T-helper 1 cell (primary cell): ENCODE measurements around the gene SLC2A11.
"Not testable (repeated sequence)": the region's sequence is repeated elsewhere in the genome, so short reads cannot be mapped to it uniquely, and the experiment has no call there.

Experiments used
- DNase-seq, 5 donors: peaks; one replicate each; pipeline ENCODE4 v3.0.0-alpha.2; 2012 to 2020

SLC2A11 gene

GRCh38 chr22:23910496-23911190, 53.0 kb downstream of the SLC2A11 start:
- no peak for DNase-seq

DNA sequence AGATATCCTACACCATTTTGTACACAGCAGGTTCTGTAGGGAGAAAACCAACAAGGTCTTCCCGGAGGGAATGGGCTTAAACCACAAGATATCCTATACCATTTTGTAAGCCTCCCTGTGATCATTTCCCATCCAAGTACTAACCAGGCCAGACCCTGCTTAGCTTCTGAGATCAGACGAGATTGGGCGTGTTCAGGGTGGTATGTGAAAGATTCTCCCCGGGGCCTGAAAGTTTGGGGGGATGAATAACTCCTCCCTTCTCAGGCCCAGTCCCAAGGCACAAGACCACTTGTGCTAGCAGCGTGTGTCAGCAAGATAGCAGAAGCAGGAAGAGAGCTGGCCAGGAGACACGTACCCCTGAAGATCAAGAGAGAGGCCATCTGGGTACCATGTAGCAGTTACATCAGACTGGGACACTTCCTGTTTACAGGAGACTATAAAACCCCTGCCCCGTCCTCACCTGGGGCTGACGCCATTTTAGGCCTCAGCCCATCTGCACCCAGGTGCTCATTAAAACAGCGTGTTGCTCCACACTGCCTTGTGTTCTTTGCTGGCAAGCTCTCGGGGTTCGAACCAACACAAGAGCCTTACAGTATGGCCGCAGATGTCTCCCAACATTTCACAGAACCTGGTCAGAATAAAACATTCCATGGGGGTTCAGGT, 53.8 kb downstream of the SLC2A11 start:
- DNase-seq, result no peak

DNA sequence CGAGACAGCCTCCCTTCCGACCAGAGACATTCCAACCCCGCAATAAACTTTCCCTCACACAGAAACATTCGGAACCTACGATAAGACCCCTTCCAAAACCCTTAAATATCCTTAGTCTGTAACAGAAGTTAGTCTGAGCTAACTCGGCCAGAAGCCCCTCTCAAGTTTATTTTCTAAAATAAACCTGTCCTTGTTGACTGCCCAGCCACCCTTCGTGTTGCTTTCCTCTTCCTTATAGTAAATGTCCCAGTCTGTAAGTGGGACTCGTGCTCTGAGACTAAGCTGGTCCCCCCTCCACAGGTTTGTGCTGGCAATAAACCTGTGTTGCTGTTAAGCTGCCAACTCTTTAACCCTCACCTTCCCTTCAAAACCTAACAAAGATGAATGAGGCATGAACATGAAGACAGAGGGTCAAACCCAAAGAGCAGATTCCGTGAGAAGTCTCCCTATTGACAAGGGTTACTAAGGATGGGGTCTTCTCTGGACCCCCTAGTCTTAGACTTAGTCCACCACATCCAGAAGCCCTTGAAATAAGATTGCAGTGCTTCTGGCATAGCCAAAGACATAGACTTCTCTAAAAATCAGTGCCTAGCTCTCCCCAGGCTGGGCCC, 54.7 kb downstream of the SLC2A11 start:
- no peak for DNase-seq

DNA sequence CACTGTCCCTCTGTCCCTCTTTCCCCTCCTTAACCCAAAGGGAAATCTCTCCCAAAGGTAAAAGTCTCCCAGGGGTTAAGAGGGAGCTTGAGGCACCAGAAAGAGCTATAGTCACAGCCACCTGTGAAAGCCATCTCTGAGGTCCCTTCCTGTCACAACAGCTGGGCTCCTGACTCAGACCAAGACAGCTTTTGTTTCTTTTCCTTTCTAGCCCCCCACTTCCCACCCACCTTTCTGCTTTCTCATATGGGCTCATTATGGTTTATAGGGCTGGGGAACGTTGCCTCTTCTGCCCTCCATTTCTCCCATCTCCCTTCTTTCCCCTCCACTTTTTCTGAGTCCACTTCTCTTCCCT, 55.6 kb downstream of the SLC2A11 start:
- DNase-seq, result peak in 1 of 5 donors; percentile 33

- peak; percentile 96 to 99 (median 98) for DNase-seq
Observed at GRCh38 chr22:23913661-23914353, 56.1 kb downstream of the SLC2A11 start.

DNA sequence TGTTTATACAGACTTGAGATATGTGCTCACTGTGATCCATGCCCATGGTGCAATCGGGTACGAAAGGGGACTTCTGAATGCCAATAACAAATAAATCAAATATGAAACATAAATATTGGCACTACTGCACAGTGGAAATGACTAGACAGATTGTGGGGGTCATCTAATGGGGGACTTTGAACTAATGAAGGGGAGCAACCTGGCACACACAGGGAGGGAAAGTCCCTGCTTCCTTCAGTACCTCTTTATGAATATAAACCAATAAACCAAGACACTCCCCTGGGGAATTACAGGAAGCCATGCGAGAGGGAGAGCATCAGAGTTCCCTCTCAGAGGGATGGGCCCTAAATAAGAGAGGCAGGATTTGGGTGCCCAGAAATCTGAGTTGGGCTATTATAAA, 57.6 kb downstream of the SLC2A11 start:
- DNase-seq, result no peak

DNA sequence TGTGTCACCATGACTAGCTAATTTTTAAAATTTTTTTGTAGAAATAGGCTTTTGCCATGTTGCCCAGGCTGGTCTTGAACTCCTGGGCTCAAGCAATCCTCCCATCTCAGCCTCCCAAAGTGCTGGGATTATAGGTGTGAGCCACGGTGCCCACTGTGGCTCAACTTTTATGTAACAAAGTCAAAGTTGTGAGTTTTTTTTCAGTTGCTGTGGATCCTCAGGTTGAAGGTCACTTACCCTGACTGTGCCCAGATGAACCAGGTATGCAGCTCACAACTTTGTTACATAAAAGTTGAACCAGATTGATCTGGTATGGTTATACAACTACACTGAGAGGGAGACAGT, 62.6 kb downstream of the SLC2A11 start:
- DNase-seq, result not testable (repeated sequence)

- not testable (repeated sequence) for DNase-seq
Observed at GRCh38 chr22:23921586-23922201, 64.0 kb downstream of the SLC2A11 start.

DNA sequence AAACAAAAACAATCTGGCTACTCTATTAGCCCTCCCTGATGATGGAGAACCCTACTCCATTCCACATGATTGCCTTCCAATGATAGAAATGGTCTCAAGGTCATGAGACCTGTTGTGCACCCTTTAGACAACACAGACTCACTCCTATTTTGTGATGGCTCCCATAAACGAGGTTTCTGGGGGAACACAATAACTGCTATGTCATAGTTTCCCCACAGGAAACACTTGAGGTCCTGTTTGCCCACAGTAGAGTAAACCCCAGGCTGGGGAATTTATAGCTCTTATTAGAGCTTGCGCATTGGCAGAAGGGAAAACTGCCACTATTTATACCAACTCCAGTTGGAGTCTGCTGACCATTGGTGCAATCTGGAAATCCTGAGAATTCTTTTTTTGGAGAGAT, 65.2 kb downstream of the SLC2A11 start:
- no peak for DNase-seq

- no peak for DNase-seq
Observed at GRCh38 chr22:23925020-23925606, 67.4 kb downstream of the SLC2A11 start.

DNA sequence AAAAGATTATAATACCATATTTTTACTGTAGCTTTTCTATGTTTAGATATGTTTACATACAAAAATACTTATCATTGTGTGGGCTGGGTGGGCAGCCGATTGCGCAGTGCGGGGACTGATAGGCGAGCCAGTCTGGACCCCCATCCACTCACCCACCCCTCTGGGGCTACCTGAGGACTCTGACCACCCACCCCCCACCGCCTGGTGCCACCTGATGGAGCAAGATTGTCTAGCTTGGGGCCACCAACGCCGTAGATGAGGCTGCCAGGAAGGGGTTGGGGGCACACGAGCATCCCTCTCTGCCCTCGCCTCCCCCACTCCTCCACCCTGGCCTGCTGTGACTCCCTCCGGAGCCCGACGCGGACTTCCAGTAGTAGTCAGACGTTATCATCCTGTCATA, 68.9 kb downstream of the SLC2A11 start:
- no peak for DNase-seq
